Astrocyte of the spinal cord (primary cell): Measurements from ENCODE around the gene ZNF577.
"Not testable (repeated sequence)": the region's sequence is repeated elsewhere in the genome, so short reads cannot be mapped to it uniquely, and the experiment has no call there.

Experiments
- DNase-seq: peaks from one replicate; pipeline ENCODE4 v3.0.0; 2011; ENCODE audit warnings: low read depth, low spot score
- H3K4me3 ChIP-seq: 2 replicates; pipeline ENCODE4 v1.5.1; 2011; ENCODE audit warnings: low read depth, mild to moderate bottlenecking, low read length, moderate library complexity
- CTCF ChIP-seq: IDR thresholded peaks from 2 replicates; pipeline ENCODE4 v1.5.1; 2012; ENCODE audit warnings: low read depth, mild to moderate bottlenecking, low read length, inconsistent platforms
- in situ Hi-C: cut with HindIII; loops from 2 replicates; pipeline ENCODE4 v1.10.0; 2017; ENCODE audit warnings: low sequenced_read_pairs

Gene ZNF577

GRCh38 chr19:51919606-51920005 lies 31.9 kb upstream of the ZNF577 start:
- in situ Hi-C loops, result no loop called here
- H3K4me3 ChIP-seq, result no peak overlapping the region
- no peak for DNase-seq
- no peak for TF ChIP-seq CTCF

- no peak for TF ChIP-seq CTCF
- no peak overlapping the region for H3K4me3 ChIP-seq
- in situ Hi-C loops, result no loop called here
- DNase-seq, result no peak
Observed at GRCh38 chr19:51916167-51916566, 28.4 kb upstream of the ZNF577 start.

GRCh38 chr19:51915324-51915867 lies 27.6 kb upstream of the ZNF577 start:
- TF ChIP-seq CTCF, result no peak
- in situ Hi-C loops, result no loop called here

GRCh38 chr19:51907981-51908380 lies 20.2 kb upstream of the ZNF577 start:
- in situ Hi-C loops, DNase-seq, H3K4me3 ChIP-seq: not testable (repeated sequence)

More at GRCh38 chr19:51915324-51915867, 27.6 kb upstream of the ZNF577 start:
- no peak overlapping the region for H3K4me3 ChIP-seq
- no peak for DNase-seq

- in situ Hi-C loops, DNase-seq, H3K4me3 ChIP-seq: not testable (repeated sequence)
Observed at GRCh38 chr19:51906108-51906507, 18.4 kb upstream of the ZNF577 start.

GRCh38 chr19:51905639-51906038 lies 17.9 kb upstream of the ZNF577 start:
- in situ Hi-C loops, H3K4me3 ChIP-seq, DNase-seq: not testable (repeated sequence)

GRCh38 chr19:51905206-51905605 lies 17.5 kb upstream of the ZNF577 start:
- no peak for DNase-seq
- no peak overlapping the region for H3K4me3 ChIP-seq

More at GRCh38 chr19:51905206-51905605, 17.5 kb upstream of the ZNF577 start:
- no peak for TF ChIP-seq CTCF
- in situ Hi-C loops, result no loop called here
